Measurements from ENCODE around the gene FAM110A. TPM values are rescaled to one million over a fixed set of nuclear protein-coding genes. Genes with fewer than 3 reads are reported as not detected.

FAM110A gene
- total and polyA plus RNA-seq, 2 of the 8 experiments (the other 6 are each of a cell fraction or from before 2014, with no cell fraction given): 10.1 to 10.9 TPM

- Histone ChIP-seq H2BK120ac (replicated peaks; ENCODE audit: low read depth, low read length) (no peak overlapping the region), H3K27ac (ENCODE audit: low read depth, low read length) (no peak overlapping the region), H2BK5ac (ENCODE audit: low read depth, low read length) (no peak overlapping the region), H2BK15ac (ENCODE audit: low read length) (no peak overlapping the region), H2BK12ac (ENCODE audit: low read depth, low read length) (no peak overlapping the region), H4K20me1 (replicated peaks in 1 of 2; ENCODE audit: control insufficient read depth in 1 of 2, insufficient read depth in 2 of 2, low read length in 2 of 2) (no peaks in the 10 kb centered on the region), H3K4me2 (ENCODE audit: insufficient read depth in 1 of 2, low read depth in 2 of 2, low read length in 2 of 2) (no peak overlapping the region), H3K27me3 (replicated peaks in 1 of 4; ENCODE audit: control insufficient read depth in 3 of 4, extremely low read depth in 1 of 4, insufficient read depth in 3 of 4, low read length in 3 of 4) (peaks cover 0 to 20% (median 19%) of the 10 kb centered on the region in 4 experiments; a peak in 6 of 7 replicates), H3K79me1 (ENCODE audit: low read depth, low read length) (no peaks in the 10 kb centered on the region), H3K4me1 (replicated peaks in 1 of 4; ENCODE audit: control insufficient read depth in 3 of 4, insufficient read depth in 4 of 4, low read length in 3 of 4) (peaks cover 0 to 8% (median 1%) of the 10 kb centered on the region in 4 experiments; a peak in 3 of 7 replicates), H2AFZ (ENCODE audit: low read length) (no peak overlapping the region), H3K9me3 (ENCODE audit: insufficient read depth in 2 of 2, low read depth in 1 of 2, low read length in 1 of 2) (no peaks in the 10 kb centered on the region), H3K36me3 (ENCODE audit: control insufficient read depth in 2 of 4, insufficient read depth in 4 of 4, low read length in 3 of 4) (no peaks in the 10 kb centered on the region), H2AK5ac (ENCODE audit: low read depth, low read length) (no peak overlapping the region), H2BK20ac (ENCODE audit: low read length) (no peak overlapping the region), H3K14ac (ENCODE audit: insufficient read length) (no peak overlapping the region), H3K23ac (ENCODE audit: insufficient read length) (no peak overlapping the region), H4K5ac (ENCODE audit: insufficient read length, low read depth, low read length) (no peak overlapping the region), H3K4me3 (ENCODE audit: extremely low read depth in 1 of 4, insufficient read depth in 2 of 4, low read depth in 3 of 4, low read length in 4 of 4) (no peak overlapping the region), H4K8ac (ENCODE audit: extremely low read depth, insufficient read depth, low read length) (no peak overlapping the region), H3K18ac (ENCODE audit: extremely low read depth, low read length) (no peak overlapping the region), H3K23me2 (ENCODE audit: low read depth, low read length) (peaks cover 7% of the 10 kb centered on the region; the same call in 1 of the 2 replicates), H3K56ac (replicated peaks; ENCODE audit: insufficient read length, low read depth, low read length) (no peak overlapping the region), H3K79me2 (ENCODE audit: control insufficient read depth in 1 of 2, insufficient read depth in 2 of 2, low read length in 2 of 2) (no peaks in the 10 kb centered on the region), H3K9ac (replicated peaks in 1 of 4; ENCODE audit: extremely low read depth in 1 of 4, low read depth in 3 of 4, low read length in 3 of 4) (no peak overlapping the region), H3K4ac (replicated peaks; ENCODE audit: insufficient read length, low read depth, low read length) (no peak overlapping the region), H4K91ac (replicated peaks; ENCODE audit: insufficient read length, low read length) (no peak overlapping the region)
- no peak for FAIRE-seq
- 95% methylated on average over 1 of the region's 1 CpG; no CpG with 5 or more reads in 1 of the 2 experiments for WGBS, 2 experiments (ENCODE audit: extremely low coverage in 1 of 2, insufficient coverage in 1 of 2, insufficient read length in 1 of 2, insufficient replicate concordance in 2 of 2, low coverage in 1 of 2, low lambda C conversion rate in 2 of 2, missing lambda C conversion rate in 1 of 2)
- DNase-seq (ENCODE audit: low read depth in 1 of 2, low spot score in 2 of 2): no peak
- ChIA-PET CTCF (ENCODE audit: partially characterized antibody) (no interaction called here), POLR2A (ENCODE audit: partially characterized antibody) (no interaction called here)
- TF ChIP-seq HDAC2 (IDR thresholded peaks at IDR 0.05; ENCODE audit: borderline replicate concordance in 1 of 2, low read depth in 2 of 2, low read length in 2 of 2) (no peak), RBBP5 (IDR thresholded peaks at IDR 0.05; ENCODE audit: borderline replicate concordance, low read depth, low read length) (no peak), POU5F1 (IDR thresholded peaks at IDR 0.05; ENCODE audit: low read depth, low read length) (no peak), RXRA (IDR thresholded peaks at IDR 0.05; ENCODE audit: insufficient read depth, low read depth, low read length) (no peak), PHF8 (conservative IDR thresholded peaks at IDR 0.05; ENCODE audit: low read depth, low read length) (no peak), BACH1 (IDR thresholded peaks at IDR 0.05; ENCODE audit: low read length) (no peak), YY1 (IDR thresholded peaks at IDR 0.05; ENCODE audit: low read depth, low read length) (no peak), CEBPB (IDR thresholded peaks at IDR 0.05; ENCODE audit: low read depth, low read length) (no peak), TEAD4 (IDR thresholded peaks at IDR 0.05; ENCODE audit: low read depth, low read length) (no peak), CREB1 (IDR thresholded peaks at IDR 0.05) (no peak), BRCA1 (IDR thresholded peaks at IDR 0.05; ENCODE audit: low read depth, low read length) (no peak), ASH2L (IDR thresholded peaks at IDR 0.05; ENCODE audit: low read length) (no peak)
- TF ChIP-seq, protein P1, sequence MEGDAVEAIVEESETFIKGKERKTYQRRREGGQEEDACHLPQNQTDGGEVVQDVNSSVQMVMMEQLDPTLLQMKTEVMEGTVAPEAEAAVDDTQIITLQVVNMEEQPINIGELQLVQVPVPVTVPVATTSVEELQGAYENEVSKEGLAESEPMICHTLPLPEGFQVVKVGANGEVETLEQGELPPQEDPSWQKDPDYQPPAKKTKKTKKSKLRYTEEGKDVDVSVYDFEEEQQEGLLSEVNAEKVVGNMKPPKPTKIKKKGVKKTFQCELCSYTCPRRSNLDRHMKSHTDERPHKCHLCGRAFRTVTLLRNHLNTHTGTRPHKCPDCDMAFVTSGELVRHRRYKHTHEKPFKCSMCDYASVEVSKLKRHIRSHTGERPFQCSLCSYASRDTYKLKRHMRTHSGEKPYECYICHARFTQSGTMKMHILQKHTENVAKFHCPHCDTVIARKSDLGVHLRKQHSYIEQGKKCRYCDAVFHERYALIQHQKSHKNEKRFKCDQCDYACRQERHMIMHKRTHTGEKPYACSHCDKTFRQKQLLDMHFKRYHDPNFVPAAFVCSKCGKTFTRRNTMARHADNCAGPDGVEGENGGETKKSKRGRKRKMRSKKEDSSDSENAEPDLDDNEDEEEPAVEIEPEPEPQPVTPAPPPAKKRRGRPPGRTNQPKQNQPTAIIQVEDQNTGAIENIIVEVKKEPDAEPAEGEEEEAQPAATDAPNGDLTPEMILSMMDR (IDR thresholded peaks at IDR 0.05; ENCODE audit: control extremely low read depth in 1 of 3, insufficient read depth in 1 of 3, low read depth in 1 of 3, low read length in 3 of 3): no peak
Measured at GRCh38 chr20:836190-836589, 2.7 kb downstream of the FAM110A start.
